HG02763 (cell line): ENCODE results near the gene HOXD9.
A peak's percentile ranks its signal among the peaks of the same experiment; 100 is the strongest.

Experiments
- ATAC-seq: cut with Tn5 transposase; IDR thresholded peaks from one replicate; pipeline ENCODE4 v1.9.1; 2021; ENCODE audit warnings: mild to moderate bottlenecking, moderate library complexity; ENCODE audit not compliant: unreplicated experiment

HOXD9 gene

GRCh38 chr2:176085861-176086771 lies 36.4 kb upstream of the HOXD9 start:
- no peak for ATAC-seq

DNA sequence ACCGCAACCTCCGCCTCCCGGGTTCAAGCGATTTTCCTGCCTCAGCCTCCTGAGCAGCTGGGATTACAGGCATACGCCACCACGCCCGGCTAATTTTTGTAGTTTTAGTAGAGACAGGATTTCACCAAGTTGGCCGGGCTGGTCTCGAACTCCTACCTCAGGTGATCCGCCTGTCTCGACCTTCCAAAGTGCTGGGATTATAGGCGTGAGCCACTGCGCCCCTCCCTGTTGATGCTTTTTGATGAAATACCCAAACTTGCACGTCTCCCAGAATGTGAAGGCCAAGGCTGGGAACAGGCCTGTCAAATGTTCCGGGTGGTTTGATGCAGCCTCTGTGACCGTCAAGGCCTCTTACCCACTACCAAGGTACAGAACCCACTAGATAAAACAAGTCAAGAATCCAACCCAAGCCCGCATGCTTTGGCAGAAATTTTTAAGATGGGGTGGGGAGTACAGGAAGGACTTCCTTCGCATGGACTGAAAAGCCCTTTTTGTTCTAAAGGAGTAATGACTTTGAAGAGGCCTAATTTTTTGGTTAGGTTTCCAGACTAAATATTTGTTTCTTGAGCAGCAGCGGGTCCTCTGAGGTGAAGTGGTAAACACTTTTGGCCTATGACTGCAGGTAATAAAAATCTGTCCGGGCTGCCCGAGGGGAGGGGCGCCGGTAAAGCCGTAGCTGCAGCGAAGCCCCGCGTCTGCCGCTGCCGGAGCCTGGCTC lies 35.0 kb upstream of the HOXD9 start:
- no peak for ATAC-seq

- ATAC-seq = peak; percentile 48
These were observed 34.2 kb upstream of the HOXD9 start for GRCh38 chr2:176088048-176088936.

- no peak for ATAC-seq
These were observed 33.3 kb upstream of the HOXD9 start for GRCh38 chr2:176088937-176089842.

- ATAC-seq = no peak
These were observed 32.6 kb upstream of the HOXD9 start for GRCh38 chr2:176089843-176090395.

DNA sequence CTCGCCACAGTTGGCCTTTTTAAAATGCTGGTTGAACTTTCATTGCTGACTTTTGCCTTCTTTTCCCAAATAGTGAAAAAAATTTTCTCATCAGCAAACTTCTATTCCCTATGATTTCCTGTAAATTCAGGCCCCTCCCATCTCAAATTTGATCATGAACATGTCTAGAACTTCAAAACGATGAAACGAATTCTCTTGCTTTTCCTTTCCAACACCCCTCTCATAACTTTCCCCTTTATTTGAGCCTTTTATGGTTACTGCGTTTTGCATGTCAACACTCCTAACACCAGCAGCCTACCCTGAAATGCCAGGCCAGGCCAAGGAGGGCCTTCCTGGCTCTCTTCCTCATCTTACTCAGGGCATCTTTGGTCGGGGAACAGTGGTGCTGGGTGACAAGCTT lies 31.7 kb upstream of the HOXD9 start:
- ATAC-seq = no peak

DNA sequence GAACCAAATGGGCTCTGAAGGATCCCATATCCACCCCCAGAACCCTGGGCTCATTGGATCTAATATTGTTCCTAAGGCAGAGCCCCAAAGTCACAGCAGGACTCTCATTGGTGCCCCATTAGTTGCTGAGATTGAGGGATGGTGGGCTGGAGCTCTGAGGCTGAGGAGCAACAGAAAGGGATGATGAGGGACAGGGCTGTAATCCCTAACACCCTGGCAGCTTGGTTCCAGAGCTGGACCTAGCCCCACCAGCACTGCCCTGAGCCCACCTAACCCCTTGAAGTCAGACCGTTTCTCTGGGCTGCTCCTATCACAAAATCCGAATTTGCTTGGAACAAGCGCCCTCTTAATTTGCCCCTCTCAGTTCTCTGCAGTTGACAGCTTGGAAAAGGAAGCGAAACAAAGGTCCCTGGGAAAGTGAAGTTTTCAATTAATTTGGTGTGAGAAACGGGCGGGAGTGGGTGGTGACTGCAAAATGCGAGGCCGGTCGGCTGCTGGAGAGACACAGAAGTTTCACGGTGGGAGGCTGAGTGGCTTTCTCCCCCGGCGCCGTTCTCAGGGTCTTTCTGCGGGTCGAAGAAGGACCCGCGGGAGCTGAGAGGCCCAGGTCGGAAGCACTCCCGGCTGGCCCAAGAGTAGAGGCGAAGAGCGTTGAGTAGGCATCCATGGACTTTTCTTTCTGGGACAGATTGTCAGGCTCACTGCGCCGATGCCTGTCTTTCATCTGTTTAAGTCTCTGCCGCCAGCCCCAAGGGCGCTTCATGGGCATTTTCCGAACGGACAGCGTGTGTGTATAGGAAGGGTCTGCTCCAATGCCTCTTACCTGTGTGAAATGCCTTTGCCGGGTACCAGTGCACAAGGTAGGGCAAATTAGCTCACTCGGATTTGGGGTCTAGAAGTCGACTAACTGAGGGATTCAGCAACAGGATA lies 30.9 kb upstream of the HOXD9 start:
- no peak for ATAC-seq

DNA sequence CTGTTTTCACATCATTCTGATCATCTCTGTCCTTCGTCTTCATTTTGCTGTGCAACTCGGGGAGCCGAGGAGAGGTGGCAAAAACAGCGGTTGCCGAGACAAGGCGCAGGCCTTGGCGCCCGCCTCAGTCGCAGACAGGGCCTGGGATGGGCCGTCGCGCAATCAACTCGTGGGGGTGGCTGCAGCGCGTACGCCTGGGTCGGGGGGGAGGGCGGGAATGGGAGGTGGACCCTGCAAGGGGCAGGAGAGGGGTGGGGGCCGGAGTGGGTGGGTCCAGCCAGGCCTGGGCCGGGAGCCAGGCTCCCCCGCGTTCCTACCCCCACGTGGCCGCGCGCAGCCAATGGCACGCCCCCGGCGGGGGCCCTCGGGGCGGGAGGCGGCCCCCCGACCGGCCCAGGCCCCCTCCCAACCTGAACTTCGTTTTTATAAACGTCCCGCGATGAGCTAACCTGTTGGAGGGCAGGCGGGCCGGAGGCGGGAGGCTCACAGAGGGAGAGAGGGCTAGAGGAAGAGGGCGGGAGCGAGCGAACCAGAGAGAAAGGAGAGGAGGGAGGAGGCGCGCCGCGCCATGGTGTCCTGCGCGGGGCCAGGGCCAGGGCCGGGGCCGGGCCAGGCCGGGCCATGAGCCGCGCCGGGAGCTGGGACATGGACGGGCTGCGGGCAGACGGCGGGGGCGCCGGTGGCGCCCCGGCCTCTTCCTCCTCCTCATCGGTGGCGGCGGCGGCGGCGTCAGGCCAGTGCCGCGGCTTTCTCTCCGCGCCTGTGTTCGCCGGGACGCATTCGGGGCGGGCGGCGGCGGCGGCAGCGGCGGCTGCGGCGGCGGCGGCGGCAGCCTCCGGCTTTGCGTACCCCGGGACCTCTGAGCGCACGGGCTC lies 30.0 kb upstream of the HOXD9 start, which contains the start of gene HOXD13:
Gene HOXD13, plus strand, starts transcription at position 452 of the 875 bp plus-strand sequence. Its CDS starts 170 bp downstream, at position 622.
- ATAC-seq = no peak

- ATAC-seq = no peak
These were observed 29.2 kb upstream of the HOXD9 start for GRCh38 chr2:176093145-176093897.

- no peak for ATAC-seq
These were observed 28.6 kb upstream of the HOXD9 start for GRCh38 chr2:176093898-176094249.

- ATAC-seq = no peak
These were observed 28.2 kb upstream of the HOXD9 start for GRCh38 chr2:176094349-176094748.

DNA sequence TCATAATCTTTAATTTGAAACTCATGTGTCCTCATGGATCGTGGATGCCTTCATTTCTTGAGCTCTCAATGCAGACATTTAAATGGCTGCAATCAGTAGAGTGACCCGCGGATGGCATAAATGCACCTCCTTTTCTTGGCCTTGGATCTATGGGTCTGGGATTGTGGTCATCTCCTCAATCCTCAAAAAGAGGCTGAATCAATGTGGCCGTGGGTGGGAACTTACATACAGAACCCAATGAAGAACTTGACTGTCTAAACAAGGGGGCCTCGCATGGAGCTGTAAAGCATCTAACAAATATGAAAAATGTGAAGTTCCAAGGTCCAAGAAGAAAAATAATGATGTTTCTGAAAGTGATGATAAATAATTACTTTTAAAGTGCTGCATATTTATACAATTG lies 27.1 kb upstream of the HOXD9 start:
- no peak for ATAC-seq

- ATAC-seq = no peak
These were observed 26.1 kb upstream of the HOXD9 start for GRCh38 chr2:176096243-176096985.

- peak; percentile 76 for ATAC-seq
These were observed 25.3 kb upstream of the HOXD9 start for GRCh38 chr2:176096986-176097819.

- ATAC-seq = no peak
These were observed 24.6 kb upstream of the HOXD9 start for GRCh38 chr2:176097820-176098365.
